Neuronal stem cell (in vitro differentiated cells): Measurements from ENCODE around the gene CCDC60.
A peak's percentile ranks its signal among the peaks of the same experiment; 100 is the strongest.

Source experiments
- DNase-seq: peaks from one replicate; pipeline ENCODE4 v3.0.0-alpha.2; 2013; ENCODE audit warnings: low spot score
- H2AFZ ChIP-seq: one replicate; pipeline ENCODE4 v1.6.1; 2013; ENCODE audit warnings: mild to moderate bottlenecking, low read length, inconsistent platforms
- H2AK5ac ChIP-seq: 2 replicates; pipeline ENCODE4 v1.6.1; 2013; ENCODE audit warnings: low read depth, mild to moderate bottlenecking, inconsistent platforms, low read length, moderate library complexity, mixed read lengths
- H2BK120ac ChIP-seq: 2 replicates; pipeline ENCODE4 v1.6.1; 2013; ENCODE audit warnings: low read depth, mild to moderate bottlenecking, inconsistent platforms, low read length, moderate library complexity, mixed read lengths
- H2BK12ac ChIP-seq: one replicate; pipeline ENCODE4 v1.6.1; 2013; ENCODE audit warnings: low read length, inconsistent platforms
- H2BK15ac ChIP-seq: 2 replicates; pipeline ENCODE4 v1.6.1; 2013; ENCODE audit warnings: mild to moderate bottlenecking, low read length, inconsistent platforms, mixed read lengths
- H2BK5ac ChIP-seq: one replicate; pipeline ENCODE4 v1.6.1; 2013; ENCODE audit warnings: inconsistent platforms, mild to moderate bottlenecking, low read length, moderate library complexity
- H3K14ac ChIP-seq: one replicate; pipeline ENCODE4 v1.6.1; 2013; ENCODE audit warnings: low read length, inconsistent platforms
- H3K18ac ChIP-seq: 2 replicates; pipeline ENCODE4 v1.6.1; 2013; ENCODE audit warnings: low read length, inconsistent platforms
- H3K23ac ChIP-seq: 2 replicates; pipeline ENCODE4 v1.6.1; 2013; ENCODE audit warnings: low read depth, mild to moderate bottlenecking, mixed read lengths, low read length, inconsistent platforms; ENCODE audit not compliant: poor library complexity
- H3K27ac ChIP-seq: replicated peaks from 3 replicates; pipeline ENCODE4 v1.5.1; 2013; ENCODE audit warnings: low read length, inconsistent platforms
- H3K27me3 ChIP-seq, 3 experiments: 2 replicates each; pipeline ENCODE4 v1.6.1; 2013; ENCODE audit warnings: low read length in 3 of 3, mild to moderate bottlenecking in 2 of 3, inconsistent platforms in 1 of 3, low read depth in 1 of 3, mixed read lengths in 1 of 3, moderate library complexity in 1 of 3; ENCODE audit not compliant: control insufficient read depth in 3 of 3, insufficient read depth in 3 of 3
- H3K36me3 ChIP-seq, 2 donors: replicated peaks in 1 of 2; 2 replicates each; pipeline ENCODE4 v1.6.1; 2013; ENCODE audit warnings: low read length in 2 of 2; ENCODE audit not compliant: control insufficient read depth in 2 of 2, insufficient read depth in 2 of 2
- H3K4ac ChIP-seq: 2 replicates; pipeline ENCODE4 v1.6.1; 2013; ENCODE audit warnings: inconsistent platforms, mild to moderate bottlenecking, low read length, moderate library complexity
- H3K4me1 ChIP-seq, 2 donors: 1 replicate in 1 of 2; 2 replicates in 1 of 2; pipeline ENCODE4 v1.6.1; 2013; ENCODE audit warnings: low read length in 2 of 2, low read depth in 1 of 2; ENCODE audit not compliant: control insufficient read depth in 2 of 2, insufficient read depth in 1 of 2
- H3K4me2 ChIP-seq: one replicate; pipeline ENCODE4 v1.6.1; 2013; ENCODE audit warnings: mild to moderate bottlenecking, low read length, inconsistent platforms; ENCODE audit not compliant: insufficient read depth, poor library complexity, severe bottlenecking
- H3K4me3 ChIP-seq, 2 donors: 2 replicates each; pipeline ENCODE4 v1.5.1; 2013; ENCODE audit warnings: low read length in 2 of 2, mild to moderate bottlenecking in 2 of 2, inconsistent platforms in 1 of 2, moderate library complexity in 1 of 2
- H3K79me1 ChIP-seq: one replicate; pipeline ENCODE4 v1.6.1; 2013; ENCODE audit warnings: low read depth, mild to moderate bottlenecking, inconsistent platforms, low read length, moderate library complexity
- H3K9ac ChIP-seq: one replicate; pipeline ENCODE4 v1.6.1; 2013; ENCODE audit warnings: mild to moderate bottlenecking, low read depth, low read length, inconsistent platforms; ENCODE audit not compliant: poor library complexity
- H3K9me3 ChIP-seq, 2 donors: replicated peaks in 1 of 2; 2 replicates each; pipeline versions ENCODE3 to v1.6.1; 2013; ENCODE audit warnings: low read length in 2 of 2, mild to moderate bottlenecking in 2 of 2, inconsistent platforms in 1 of 2, low read depth in 1 of 2, mixed read lengths in 1 of 2, moderate library complexity in 1 of 2; ENCODE audit not compliant: control insufficient read depth in 2 of 2, insufficient read depth in 1 of 2
- H4K8ac ChIP-seq: one replicate; pipeline ENCODE4 v1.6.1; 2013; ENCODE audit warnings: low read depth, mild to moderate bottlenecking, inconsistent platforms, low read length, moderate library complexity
- H4K91ac ChIP-seq: one replicate; pipeline ENCODE4 v1.6.1; 2013; ENCODE audit warnings: low read length, low read depth, mild to moderate bottlenecking, inconsistent platforms; ENCODE audit not compliant: poor library complexity
- WGBS, 2 donors: extraction: QIAGEN DNeasy Blood & Tissue Kit; methylation state at CpG; one replicate each; pipeline ENCODE4 v1.1.7; 2013; ENCODE audit warnings: missing lambda C conversion rate in 2 of 2, mixed read lengths in 1 of 2; ENCODE audit not compliant: insufficient read length in 2 of 2, insufficient replicate concordance in 1 of 2; ENCODE audit errors: extremely low coverage in 2 of 2; 5-methylcytosine and 5-hydroxymethylcytosine counted together

CCDC60 gene

GRCh38 chr12:119328111-119328510 is 6.4 kb upstream of the CCDC60 start:
- Histone ChIP-seq H2AFZ (no peak overlapping the region), H3K18ac (no peak overlapping the region), H3K23ac (no peak overlapping the region), H3K4me1 (no peaks in the 10 kb centered on the region), H3K4me2 (no peak overlapping the region), H2BK5ac (no peak overlapping the region), H3K27ac (no peak overlapping the region), H3K9ac (no peak overlapping the region), H2BK15ac (no peak overlapping the region), H3K36me3 (no peaks in the 10 kb centered on the region), H3K14ac (no peak overlapping the region), H3K27me3 (no peaks in the 10 kb centered on the region), H2BK120ac (no peak overlapping the region), H2BK12ac (no peak overlapping the region), H3K4me3 (no peak overlapping the region), H3K9me3 (no peaks in the 10 kb centered on the region), H3K4ac (no peak overlapping the region), H4K91ac (no peak overlapping the region), H4K8ac (no peak overlapping the region), H3K79me1 (no peaks in the 10 kb centered on the region), H2AK5ac (no peak overlapping the region)
- no CpG with 5 or more reads among the region's 3 CpGs for WGBS, 2 donors
- no peak for DNase-seq

GRCh38 chr12:119338593-119339363 is 4.2 kb downstream of the CCDC60 start:
- Histone ChIP-seq H3K27me3 (no peaks in the 10 kb centered on the region), H3K18ac (no peak overlapping the region), H2BK15ac (no peak overlapping the region), H3K27ac (no peak overlapping the region), H4K91ac (no peak overlapping the region), H3K4me1 (peaks cover 4 to 20% of the 10 kb centered on the region in 2 donors), H3K9ac (no peak overlapping the region), H2BK120ac (no peak overlapping the region), H3K79me1 (no peaks in the 10 kb centered on the region), H2BK12ac (peak overlapping the region; percentile 4), H2AFZ (no peak overlapping the region), H2AK5ac (no peak overlapping the region), H3K36me3 (no peaks in the 10 kb centered on the region), H3K4me3 (no peak overlapping the region), H3K4ac (no peak overlapping the region), H3K23ac (no peak overlapping the region), H3K14ac (no peak overlapping the region), H2BK5ac (no peak overlapping the region), H3K9me3 (no peaks in the 10 kb centered on the region), H3K4me2 (no peak overlapping the region), H4K8ac (no peak overlapping the region)
- WGBS, 2 donors, result no CpG with 5 or more reads among the region's 11 CpGs
- peak; percentile 76 for DNase-seq

- no peak overlapping the region for H3K4ac ChIP-seq
- no peaks in the 10 kb centered on the region for H3K27me3 ChIP-seq
- no peak overlapping the region for H3K4me2 ChIP-seq
- H2BK5ac ChIP-seq, result no peak overlapping the region
- H3K9ac ChIP-seq, result no peak overlapping the region
- WGBS, 2 donors, result no CpG with 5 or more reads among the region's 7 CpGs
- H3K23ac ChIP-seq, result no peak overlapping the region
- H2BK15ac ChIP-seq, result no peak overlapping the region
- no peak overlapping the region for H2BK120ac ChIP-seq
- H3K36me3 ChIP-seq, result no peaks in the 10 kb centered on the region
- no peak overlapping the region for H4K91ac ChIP-seq
- H2AFZ ChIP-seq, result no peak overlapping the region
- no peaks in the 10 kb centered on the region for H3K79me1 ChIP-seq
- H2AK5ac ChIP-seq, result no peak overlapping the region
- no peak overlapping the region for H3K27ac ChIP-seq
- H2BK12ac ChIP-seq, result no peak overlapping the region
- peaks cover 0 to 19% of the 10 kb centered on the region in 2 donors for H3K4me1 ChIP-seq
- no peaks in the 10 kb centered on the region for H3K9me3 ChIP-seq
- no peak overlapping the region for H4K8ac ChIP-seq
- H3K18ac ChIP-seq, result no peak overlapping the region
- DNase-seq, result no peak
- H3K14ac ChIP-seq, result no peak overlapping the region
- H3K4me3 ChIP-seq, result no peak overlapping the region
These were observed 6.0 kb downstream of the CCDC60 start for GRCh38 chr12:119340578-119340977.

- Histone ChIP-seq H2BK5ac (no peak overlapping the region), H3K14ac (no peak overlapping the region), H3K4me1 (peaks cover 0 to 19% of the 10 kb centered on the region in 2 donors), H3K23ac (no peak overlapping the region), H2AFZ (no peak overlapping the region), H3K9ac (no peak overlapping the region), H4K91ac (no peak overlapping the region), H3K9me3 (no peaks in the 10 kb centered on the region), H3K18ac (no peak overlapping the region), H4K8ac (no peak overlapping the region), H3K4me2 (no peak overlapping the region), H3K27me3 (no peaks in the 10 kb centered on the region), H3K79me1 (no peaks in the 10 kb centered on the region), H3K4ac (no peak overlapping the region), H2BK15ac (no peak overlapping the region), H3K36me3 (no peaks in the 10 kb centered on the region), H2BK120ac (no peak overlapping the region), H2AK5ac (no peak overlapping the region), H2BK12ac (no peak overlapping the region), H3K27ac (no peak overlapping the region), H3K4me3 (no peak overlapping the region)
- WGBS, 2 donors, result no CpG with 5 or more reads among the region's 5 CpGs
- no peak for DNase-seq
These were observed 6.5 kb downstream of the CCDC60 start for GRCh38 chr12:119341020-119341419.
